Activated naive CD8-positive, alpha-beta T cell treated with anti-CD3 and anti-CD28 coated beads, Interleukin-2, amount 10 ng/mL, durations not matched to agents 7 days and 5 days (primary cell): ENCODE results near the gene CEP83. TPM values are rescaled to one million over a fixed set of nuclear protein-coding genes. Genes with fewer than 3 reads are reported as not detected.
A peak's percentile ranks its signal among the peaks of the same experiment; 100 is the strongest.

Experiments used
- ATAC-seq: fragments of 150-1000 bp; cut with Tn5 transposase; one replicate; pipeline ENCODE4 v1.10.0; 2021; ENCODE audit warnings: low read depth, moderate library complexity
- POLR2A ChIA-PET: fragments of 350-600 bp; sonication (Branson Sonifier 250); formaldehyde crosslinking; loops from one replicate; lab custom pipeline; 2021; ENCODE audit warnings: antibody characterized with exemption; lab: Charles Lee
- DNase-seq: peaks from one replicate; pipeline ENCODE4 v3.0.0; 2021
- H3K27ac Mint-ChIP-seq: one replicate; pipeline ENCODE4 v1.8.0; 2022; ENCODE audit warnings: mild to moderate bottlenecking, mixed read lengths
- H3K27me3 Mint-ChIP-seq: one replicate; pipeline ENCODE4 v1.8.0; 2022; ENCODE audit warnings: mild to moderate bottlenecking, moderate library complexity, mixed read lengths
- H3K36me3 Mint-ChIP-seq: one replicate; pipeline ENCODE4 v1.8.0; 2021; ENCODE audit warnings: mild to moderate bottlenecking, mixed read lengths
- H3K4me1 Mint-ChIP-seq: one replicate; pipeline ENCODE4 v1.8.0; 2021; ENCODE audit warnings: mixed read lengths
- H3K4me3 Mint-ChIP-seq: one replicate; pipeline ENCODE4 v1.8.0; 2022; ENCODE audit warnings: mild to moderate bottlenecking, moderate library complexity, mixed read lengths
- H3K9me3 Mint-ChIP-seq: one replicate; pipeline ENCODE4 v1.8.0; 2021; ENCODE audit warnings: mixed read lengths
- total RNA-seq, 2 experiments: library from RNA; stranded (reverse); gene quantifications; one replicate each; pipeline ENCODE4 v1.2.3, GENCODE V29; 2021

Gene CEP83
- total RNA-seq, 2 experiments from 2014 or later, result 13.2 to 19.1 TPM

DNA sequence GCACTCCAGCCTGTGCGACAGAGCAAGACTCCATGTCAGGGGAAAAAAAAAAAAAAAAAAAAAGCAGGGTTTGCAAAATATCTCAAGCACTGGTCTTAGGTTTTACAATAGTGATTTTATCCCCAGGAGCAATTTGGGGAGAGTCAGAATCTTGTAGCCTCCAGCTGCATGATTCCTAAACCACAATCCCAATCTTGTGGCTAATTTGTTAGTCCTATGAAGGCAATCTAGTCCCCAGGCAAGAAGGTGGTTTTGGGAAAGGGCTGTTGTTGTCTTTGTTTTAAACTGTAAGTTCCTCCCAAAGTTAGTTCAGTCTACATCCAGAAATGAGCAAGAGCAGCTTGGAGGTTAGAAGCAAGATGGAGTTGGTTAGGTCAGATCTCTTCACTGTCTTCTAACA is 175.6 kb downstream of the CEP83 start:
- no peak for ATAC-seq
- POLR2A ChIA-PET, result no interaction called here
- Mint-ChIP-seq H3K27ac (no peak overlapping the region), H3K4me3 (no peak overlapping the region), H3K27me3 (no peaks in the 10 kb centered on the region), H3K36me3 (peaks cover 41% of the 10 kb centered on the region), H3K9me3 (no peaks in the 10 kb centered on the region), H3K4me1 (peaks cover 15% of the 10 kb centered on the region)
- no peak for DNase-seq

DNA sequence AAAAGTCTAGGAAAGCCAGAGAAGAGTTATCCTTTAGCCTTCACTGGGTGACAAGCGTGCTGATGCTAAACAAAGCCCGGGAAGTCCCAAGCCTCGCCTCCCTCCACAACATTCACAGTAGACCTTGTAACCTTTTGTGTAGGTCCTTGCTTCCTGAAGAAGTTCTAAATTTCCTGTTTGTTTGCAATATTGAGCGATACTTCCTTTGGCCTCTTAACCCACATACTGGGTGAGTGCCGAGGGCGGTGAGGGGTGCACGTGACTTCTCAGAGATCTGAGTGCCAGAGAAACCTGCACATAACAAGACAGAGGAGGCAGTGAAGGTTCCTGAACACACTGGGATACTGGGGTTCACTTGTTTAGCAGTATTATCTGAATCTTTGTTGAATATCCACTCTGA is 177.0 kb downstream of the CEP83 start:
- peak overlapping the region; percentile 67 for H3K27ac Mint-ChIP-seq
- H3K27me3 Mint-ChIP-seq, result no peaks in the 10 kb centered on the region
- H3K4me1 Mint-ChIP-seq, result peaks cover 15% of the 10 kb centered on the region
- peaks cover 43% of the 10 kb centered on the region for H3K36me3 Mint-ChIP-seq
- H3K4me3 Mint-ChIP-seq, result peak overlapping the region; percentile 44
- H3K9me3 Mint-ChIP-seq, result no peaks in the 10 kb centered on the region
- DNase-seq (peak; percentile 49), ATAC-seq (peak; percentile 87)
- POLR2A ChIA-PET, result no interaction called here

DNA sequence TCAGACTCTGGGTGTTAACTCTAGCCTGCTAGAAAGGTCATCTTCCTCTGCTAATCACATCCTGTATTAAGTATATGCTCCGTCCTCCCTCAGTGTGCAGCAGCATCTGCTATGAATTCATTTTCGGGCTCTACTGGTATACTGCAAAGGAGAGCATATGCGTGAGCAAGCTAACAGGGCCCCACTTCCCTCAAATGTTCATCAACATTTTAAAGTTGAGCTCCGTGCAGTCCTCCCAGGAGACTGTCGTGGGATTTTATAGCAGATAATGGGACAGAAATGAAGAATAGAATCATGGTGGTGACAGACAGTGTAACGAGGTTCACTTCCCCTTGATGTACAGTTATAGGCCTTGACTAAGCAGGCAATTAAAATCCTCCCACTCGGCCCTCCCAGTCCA is 179.6 kb downstream of the CEP83 start:
- no peak overlapping the region for H3K27ac Mint-ChIP-seq
- H3K27me3 Mint-ChIP-seq, result no peaks in the 10 kb centered on the region
- no peak for ATAC-seq
- POLR2A ChIA-PET, result no interaction called here
- H3K4me1 Mint-ChIP-seq, result peaks cover 15% of the 10 kb centered on the region
- H3K36me3 Mint-ChIP-seq, result peaks cover 43% of the 10 kb centered on the region
- H3K9me3 Mint-ChIP-seq, result no peaks in the 10 kb centered on the region
- no peak overlapping the region for H3K4me3 Mint-ChIP-seq
- DNase-seq, result no peak

DNA sequence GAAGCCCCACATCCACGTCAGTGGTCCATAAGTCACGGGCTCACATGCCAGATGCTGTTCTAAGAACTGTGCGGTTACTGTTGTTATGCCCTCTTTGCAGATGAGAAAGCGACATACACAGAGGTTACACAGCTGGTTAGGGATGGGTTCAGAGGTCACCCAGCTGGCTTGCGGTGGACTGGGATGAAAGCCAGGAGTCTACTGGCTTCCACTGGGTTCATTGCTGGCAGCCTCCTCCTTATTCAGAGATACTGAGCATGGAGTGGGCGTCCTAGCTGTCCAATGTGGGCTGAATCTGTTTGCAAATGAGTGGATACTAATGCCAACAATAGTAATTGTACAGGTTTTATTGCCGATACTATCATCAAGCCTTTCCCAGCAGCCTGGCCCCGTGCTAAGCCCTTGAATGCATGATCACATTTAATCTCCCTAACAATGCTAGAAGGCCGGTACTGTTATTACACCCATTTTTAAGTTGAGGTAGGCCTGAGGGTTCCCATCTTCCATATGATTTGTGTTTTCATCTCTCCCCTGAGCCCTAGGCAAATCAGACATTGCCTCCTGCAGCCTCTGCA is 182.2 kb downstream of the CEP83 start:
- POLR2A ChIA-PET, result no interaction called here
- Mint-ChIP-seq H3K36me3 (peaks cover 37% of the 10 kb centered on the region), H3K27me3 (no peaks in the 10 kb centered on the region), H3K4me3 (no peak overlapping the region), H3K9me3 (no peaks in the 10 kb centered on the region), H3K27ac (no peak overlapping the region), H3K4me1 (peaks cover 10% of the 10 kb centered on the region)
- ATAC-seq, result no peak
- no peak for DNase-seq

DNA sequence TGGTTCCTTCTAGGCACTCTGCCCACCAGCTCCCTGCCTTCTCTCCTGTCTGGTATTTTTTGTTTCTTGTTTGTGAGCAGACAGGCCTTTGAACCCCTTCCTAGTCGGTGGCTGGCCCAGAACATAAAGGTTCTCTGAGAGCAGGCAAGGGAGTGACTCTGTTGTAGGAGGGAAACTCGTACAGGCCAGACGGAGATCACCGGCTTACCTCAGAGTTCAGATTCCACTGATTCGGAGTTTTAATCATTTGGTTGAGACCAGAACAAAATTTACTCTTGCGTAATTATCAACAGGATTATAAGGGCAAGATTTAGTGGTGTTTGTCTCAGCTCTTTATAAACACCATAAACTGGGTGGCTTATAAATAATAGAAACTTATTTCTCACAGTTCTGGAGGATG is 182.9 kb downstream of the CEP83 start:
- H3K27me3 Mint-ChIP-seq, result no peaks in the 10 kb centered on the region
- no peak overlapping the region for H3K27ac Mint-ChIP-seq
- DNase-seq (no peak), ATAC-seq (no peak)
- no peak overlapping the region for H3K4me3 Mint-ChIP-seq
- POLR2A ChIA-PET, result no interaction called here
- peaks cover 3% of the 10 kb centered on the region for H3K4me1 Mint-ChIP-seq
- H3K36me3 Mint-ChIP-seq, result peaks cover 38% of the 10 kb centered on the region
- H3K9me3 Mint-ChIP-seq, result no peaks in the 10 kb centered on the region

DNA sequence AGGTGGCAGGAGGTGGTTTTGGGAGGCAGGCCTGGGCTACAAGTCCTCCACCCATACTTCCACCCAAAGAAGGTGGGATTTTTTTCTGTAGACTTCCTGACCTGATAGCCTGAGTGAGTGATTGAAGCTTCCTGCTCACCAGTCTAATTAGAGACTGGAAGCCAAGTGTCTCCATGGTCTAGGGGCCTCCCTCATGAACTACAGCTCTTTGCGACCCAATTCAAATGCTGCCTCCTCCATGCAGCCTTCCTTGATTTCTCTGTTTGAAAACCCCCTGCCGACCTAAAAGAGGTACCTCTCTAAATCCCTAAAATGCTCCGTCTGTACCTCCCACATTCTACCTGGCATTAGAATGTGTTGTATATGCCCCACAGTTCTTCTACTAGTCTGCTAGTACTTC is 186.4 kb downstream of the CEP83 start:
- Mint-ChIP-seq H3K27me3 (no peaks in the 10 kb centered on the region), H3K36me3 (peaks cover 44% of the 10 kb centered on the region), H3K27ac (peak overlapping the region; percentile 2), H3K4me3 (no peak overlapping the region), H3K9me3 (no peaks in the 10 kb centered on the region), H3K4me1 (peaks cover 13% of the 10 kb centered on the region)
- POLR2A ChIA-PET, result interaction anchor here (1.6 kb wide), 1 partner anchor 8 kb away, joined by 4 read pairs; no protein-coding TSS in a partner anchor
- DNase-seq (no peak), ATAC-seq (no peak)

DNA sequence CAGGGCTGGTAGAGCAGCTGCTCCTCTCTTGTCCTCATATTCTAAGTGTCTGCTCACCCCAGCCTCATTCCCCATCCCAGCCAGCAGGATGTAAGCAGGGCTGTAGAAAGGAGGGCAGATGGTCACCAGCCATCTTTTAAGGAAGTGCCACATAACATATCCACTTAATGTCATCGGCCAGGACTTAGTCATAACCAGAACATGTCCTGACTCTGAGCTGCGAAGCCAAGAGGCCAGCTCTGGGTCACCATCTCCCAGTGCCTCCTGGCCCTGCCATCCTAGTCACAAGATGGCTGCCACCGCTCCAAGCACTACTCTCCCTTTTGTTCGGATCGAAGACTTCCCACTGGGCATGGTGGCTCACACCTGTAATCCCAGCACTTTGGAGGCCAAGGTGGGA is 187.4 kb downstream of the CEP83 start:
- H3K9me3 Mint-ChIP-seq, result no peaks in the 10 kb centered on the region
- H3K27ac Mint-ChIP-seq, result no peak overlapping the region
- ATAC-seq (no peak), DNase-seq (no peak)
- no peaks in the 10 kb centered on the region for H3K27me3 Mint-ChIP-seq
- H3K4me3 Mint-ChIP-seq, result no peak overlapping the region
- POLR2A ChIA-PET, result interaction anchor here (1.6 kb wide), 2 partner anchors 9 to 10 kb away, joined by 3 to 4 read pairs; no protein-coding TSS in a partner anchor
- H3K4me1 Mint-ChIP-seq, result peaks cover 20% of the 10 kb centered on the region
- H3K36me3 Mint-ChIP-seq, result peaks cover 49% of the 10 kb centered on the region

DNA sequence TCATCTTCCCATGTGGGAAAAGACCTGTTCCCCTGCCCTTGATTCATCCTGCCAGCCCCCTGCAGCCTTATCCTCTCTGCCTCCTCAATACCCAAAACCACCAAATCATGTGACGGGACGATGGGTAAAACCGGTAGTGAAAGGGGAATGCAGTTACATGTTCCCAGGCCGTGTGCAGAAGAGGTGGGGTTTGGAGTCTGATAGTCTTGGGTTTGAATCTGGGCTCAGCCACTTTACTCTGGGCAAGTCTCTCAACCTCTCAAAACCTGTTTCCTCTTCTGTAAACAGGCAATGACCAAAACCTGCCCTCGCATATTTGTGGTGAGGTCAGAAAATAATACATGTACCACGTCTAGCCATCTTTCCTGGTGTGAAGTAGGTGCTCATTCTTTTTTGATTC is 188.3 kb downstream of the CEP83 start:
- POLR2A ChIA-PET, result interaction anchor here (1.6 kb wide), 1 partner anchor 9 kb away, joined by 3 read pairs; no protein-coding TSS in a partner anchor
- Mint-ChIP-seq H3K36me3 (peaks cover 53% of the 10 kb centered on the region), H3K27ac (peak overlapping the region; percentile 26), H3K9me3 (no peaks in the 10 kb centered on the region), H3K4me3 (no peak overlapping the region), H3K27me3 (no peaks in the 10 kb centered on the region), H3K4me1 (peaks cover 23% of the 10 kb centered on the region)
- DNase-seq (no peak), ATAC-seq (no peak)

DNA sequence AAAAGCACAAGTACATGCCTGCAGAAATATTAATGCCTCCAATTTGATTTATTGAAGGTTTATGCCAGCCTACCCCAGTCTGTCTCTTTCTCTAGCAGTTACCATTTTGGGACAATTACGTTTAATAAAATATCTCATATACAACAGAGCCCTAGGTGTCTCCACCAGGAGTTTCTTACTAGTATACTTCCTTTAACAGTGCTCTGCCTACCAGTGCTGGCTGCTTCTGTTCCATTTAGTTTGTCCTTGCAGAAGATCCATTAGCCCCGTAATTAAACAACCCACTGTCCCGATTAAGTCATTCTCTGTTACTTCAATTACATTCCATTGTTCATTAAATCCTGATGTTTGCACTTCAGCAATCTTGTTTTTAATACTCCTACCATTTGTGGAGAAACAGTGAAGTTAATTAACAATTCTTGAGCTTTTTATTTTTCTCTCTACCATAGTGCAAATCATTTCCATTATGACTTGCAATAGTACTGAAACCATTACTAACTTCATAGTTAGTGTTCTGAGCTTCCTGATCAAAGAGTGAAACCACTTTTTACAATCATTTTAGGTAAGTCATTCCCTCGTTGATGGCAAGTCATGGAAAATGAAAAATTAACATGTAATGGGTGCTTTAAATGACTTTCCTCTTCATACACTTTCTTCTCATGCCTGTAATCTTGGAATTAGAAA is 190.2 kb downstream of the CEP83 start:
- Mint-ChIP-seq H3K27me3 (no peaks in the 10 kb centered on the region), H3K36me3 (peaks cover 68% of the 10 kb centered on the region), H3K27ac (no peak overlapping the region), H3K4me3 (no peak overlapping the region), H3K4me1 (peaks cover 29% of the 10 kb centered on the region), H3K9me3 (no peaks in the 10 kb centered on the region)
- ATAC-seq (no peak), DNase-seq (no peak)
- POLR2A ChIA-PET, result no interaction called here

DNA sequence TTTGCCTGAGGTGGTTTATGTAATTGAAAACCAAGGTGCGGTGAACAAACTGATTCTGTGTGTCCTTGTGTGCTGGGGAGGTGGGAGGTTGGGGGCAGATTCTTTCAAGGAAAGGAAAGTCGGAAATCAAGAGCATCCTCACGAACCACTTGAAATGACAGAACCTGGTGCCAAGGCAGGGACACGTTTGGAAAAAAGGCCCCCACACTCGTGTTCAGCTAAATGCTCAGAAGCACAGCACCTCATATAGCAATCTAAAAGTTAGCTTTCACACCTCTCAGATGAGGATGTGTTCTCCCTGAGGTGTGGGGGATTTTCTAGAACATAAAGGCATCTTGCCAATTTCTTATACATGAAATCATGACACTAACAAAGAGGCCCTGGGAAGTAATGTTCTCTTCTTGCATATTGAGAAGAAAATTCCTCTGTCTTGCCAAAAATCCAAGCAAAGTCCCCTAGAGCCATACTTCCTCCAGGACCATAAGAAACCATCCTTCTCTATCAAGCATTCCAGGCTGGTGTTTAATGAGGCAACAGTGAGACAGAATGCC is 191.7 kb downstream of the CEP83 start:
- no peak for ATAC-seq
- peaks cover 69% of the 10 kb centered on the region for H3K36me3 Mint-ChIP-seq
- no peaks in the 10 kb centered on the region for H3K9me3 Mint-ChIP-seq
- no peak overlapping the region for H3K27ac Mint-ChIP-seq
- H3K4me1 Mint-ChIP-seq, result peaks cover 41% of the 10 kb centered on the region
- POLR2A ChIA-PET, result no interaction called here
- H3K27me3 Mint-ChIP-seq, result no peaks in the 10 kb centered on the region
- no peak overlapping the region for H3K4me3 Mint-ChIP-seq
- DNase-seq, result no peak

DNA sequence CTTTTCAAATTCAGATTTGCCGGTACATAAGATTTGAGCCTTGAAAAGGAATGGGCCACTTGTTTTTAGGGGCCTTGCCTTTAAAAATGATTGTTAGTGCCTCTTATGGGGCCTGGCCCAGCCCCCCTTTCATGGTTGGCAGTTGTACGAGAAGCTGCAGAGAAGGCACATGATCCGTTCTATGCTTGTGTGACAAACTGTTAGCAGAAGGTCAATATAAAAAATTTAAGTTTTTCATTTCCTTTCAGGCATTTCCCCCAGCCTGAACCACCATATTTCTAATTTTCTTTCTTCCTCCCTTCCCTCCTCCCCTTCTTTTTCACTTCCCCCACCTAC is 192.2 kb downstream of the CEP83 start:
- Mint-ChIP-seq H3K9me3 (no peaks in the 10 kb centered on the region), H3K27me3 (no peaks in the 10 kb centered on the region), H3K27ac (no peak overlapping the region), H3K36me3 (peaks cover 69% of the 10 kb centered on the region), H3K4me1 (peaks cover 44% of the 10 kb centered on the region), H3K4me3 (no peak overlapping the region)
- ATAC-seq, result no peak
- no peak for DNase-seq
- POLR2A ChIA-PET, result no interaction called here

DNA sequence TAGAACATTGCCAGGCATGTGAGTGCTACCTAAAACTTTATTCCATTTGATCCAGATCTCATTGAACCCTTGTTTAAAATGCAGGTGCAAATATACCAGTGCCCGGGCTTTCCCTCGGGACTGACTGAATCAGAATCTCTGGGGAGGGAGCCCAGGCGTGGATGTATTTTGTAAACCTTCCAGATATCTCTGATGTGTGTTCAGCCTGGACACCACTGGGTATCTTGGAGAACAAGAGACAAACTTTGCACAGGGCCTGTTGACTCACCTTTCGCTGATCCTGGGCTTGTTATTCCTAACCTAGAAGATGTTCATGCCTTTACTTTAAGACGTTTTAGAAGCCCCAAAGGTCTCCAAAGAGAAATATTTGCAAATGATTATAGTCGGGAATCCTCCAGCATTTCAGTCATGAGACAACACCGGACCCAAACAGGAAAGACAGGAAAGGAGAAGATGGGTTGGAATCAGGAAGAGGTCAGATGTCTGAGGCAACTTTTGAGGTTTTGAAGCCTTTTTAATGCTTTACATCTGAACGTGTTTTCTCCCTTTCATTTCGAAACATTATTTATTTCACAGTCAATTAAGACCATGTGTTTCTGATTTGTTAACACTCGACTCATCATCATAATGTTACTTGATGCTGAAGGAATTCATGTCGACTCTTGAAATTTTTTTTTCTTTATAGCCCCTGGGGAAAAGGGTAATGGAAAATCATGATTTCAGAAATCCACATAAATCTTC is 192.7 kb downstream of the CEP83 start:
- H3K27ac Mint-ChIP-seq, result peak overlapping the region; percentile 47
- H3K4me3 Mint-ChIP-seq, result no peak overlapping the region
- no peaks in the 10 kb centered on the region for H3K27me3 Mint-ChIP-seq
- no peaks in the 10 kb centered on the region for H3K9me3 Mint-ChIP-seq
- no peak for DNase-seq
- no peak for ATAC-seq
- H3K4me1 Mint-ChIP-seq, result peaks cover 48% of the 10 kb centered on the region
- POLR2A ChIA-PET, result no interaction called here
- peaks cover 69% of the 10 kb centered on the region for H3K36me3 Mint-ChIP-seq

DNA sequence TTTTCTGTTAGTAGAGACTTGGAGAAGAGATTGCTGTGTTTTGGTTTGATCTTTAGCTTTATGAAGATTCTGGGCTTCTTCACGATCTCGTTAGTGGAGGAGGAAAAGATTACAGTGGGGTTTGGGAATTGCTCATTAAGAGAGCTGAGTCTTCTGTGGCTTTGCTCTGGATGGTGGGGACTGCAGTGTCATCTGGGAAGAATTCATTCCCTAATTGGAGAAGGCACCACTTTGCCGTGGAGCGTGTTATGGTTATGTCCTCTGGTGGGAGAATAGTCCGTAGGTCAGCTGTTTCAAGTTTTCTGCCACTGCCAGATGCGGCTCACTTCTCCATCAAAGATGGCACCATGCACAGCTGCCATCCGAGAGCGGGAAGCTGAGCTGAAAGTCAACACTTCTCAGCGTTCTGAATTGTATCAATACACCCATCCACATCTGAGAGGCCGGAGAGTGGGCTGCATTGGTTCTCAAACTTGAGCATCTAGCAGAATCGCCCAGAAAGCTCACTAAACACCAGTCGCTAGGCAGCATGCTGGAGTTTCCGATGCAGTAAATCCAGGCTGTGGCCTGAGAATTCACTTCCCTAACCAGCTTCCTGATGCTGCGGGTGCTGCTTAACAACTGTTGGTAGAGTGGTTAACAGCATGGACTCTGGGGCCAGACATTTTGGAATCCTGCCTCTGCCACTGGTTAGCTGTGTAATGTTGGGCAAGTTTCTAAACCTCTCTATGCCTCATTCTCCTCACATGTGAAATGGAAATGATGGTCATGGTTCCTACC is 193.5 kb downstream of the CEP83 start:
- H3K27ac Mint-ChIP-seq, result peak overlapping the region; percentile 68
- no peak overlapping the region for H3K4me3 Mint-ChIP-seq
- H3K27me3 Mint-ChIP-seq, result no peaks in the 10 kb centered on the region
- no peaks in the 10 kb centered on the region for H3K9me3 Mint-ChIP-seq
- H3K36me3 Mint-ChIP-seq, result peaks cover 64% of the 10 kb centered on the region
- H3K4me1 Mint-ChIP-seq, result peaks cover 46% of the 10 kb centered on the region
- DNase-seq (no peak), ATAC-seq (no peak)
- POLR2A ChIA-PET, result no interaction called here
